ENCODE results near the gene SAMD15. TPM values are rescaled to one million over a fixed set of nuclear protein-coding genes. Genes with fewer than 3 reads are reported as not detected.
"Not testable (repeated sequence)": the region's sequence is repeated elsewhere in the genome, so short reads cannot be mapped to it uniquely, and the experiment has no call there.

The SAMD15 gene
- total RNA-seq, 4 donors from 2014 or later: 0.20 to 1.5 (median 1.4) TPM; not detected in 1

- Histone ChIP-seq H3K9me3 (no peaks in the 10 kb centered on the region), H3K27ac (no peak overlapping the region), H3K4me3 (no peak overlapping the region), H3K36me3 (no peaks in the 10 kb centered on the region), H3K4me1 (no peaks in the 10 kb centered on the region), H3K27me3 (no peaks in the 10 kb centered on the region)
- TF ChIP-seq CTCF (IDR thresholded peaks at IDR 0.05): no peak
- TF ChIP-seq POLR2AphosphoS5 (IDR thresholded peaks at IDR 0.05): no peak
- TF ChIP-seq POLR2A (IDR thresholded peaks at IDR 0.05): no peak
- no peak for TF ChIP-seq EP300 (IDR thresholded peaks at IDR 0.05)
- ATAC-seq: no peak
- WGBS, 2 donors (ENCODE audit: low coverage in 1 of 2): 34 to 80% methylated on average over 1 to 3 of the region's 3 CpGs
Observed at GRCh38 chr14:77409131-77409533, 32.0 kb downstream of the SAMD15 start.

- H3K4me1 ChIP-seq, ATAC-seq, H3K27ac ChIP-seq, H3K4me3 ChIP-seq, H3K36me3 ChIP-seq, H3K27me3 ChIP-seq: not testable (repeated sequence)
- WGBS, 2 donors (ENCODE audit: low coverage in 1 of 2): 81 to 94% methylated on average over 5 to 10 of the region's 10 CpGs
- H3K9me3 ChIP-seq: peaks cover 0 to 26% (median 0%) of the 10 kb centered on the region in 3 donors
Observed at GRCh38 chr14:77415403-77416030, 38.3 kb downstream of the SAMD15 start.

- 100% methylated on average over 1 of the region's 3 CpGs; no CpG with 5 or more reads in 1 of the 2 donors for WGBS, 2 donors (ENCODE audit: low coverage in 1 of 2)
Observed at GRCh38 chr14:77416098-77416497, 38.9 kb downstream of the SAMD15 start.

GRCh38 chr14:77416836-77417235 lies 39.7 kb downstream of the SAMD15 start:
- H3K4me3 ChIP-seq: no peak overlapping the region
- H3K27ac ChIP-seq: no peak overlapping the region
- no peaks in the 10 kb centered on the region for H3K4me1 ChIP-seq
- peaks cover 0 to 12% of the 10 kb centered on the region in 2 donors for H3K36me3 ChIP-seq
- no peaks in the 10 kb centered on the region for H3K27me3 ChIP-seq
- ATAC-seq: no peak
- peaks cover 0 to 32% (median 0%) of the 10 kb centered on the region in 3 donors for H3K9me3 ChIP-seq
- TF ChIP-seq POLR2A (IDR thresholded peaks at IDR 0.05) (no peak), EP300 (IDR thresholded peaks at IDR 0.05) (no peak), POLR2AphosphoS5 (IDR thresholded peaks at IDR 0.05) (no peak), CTCF (IDR thresholded peaks at IDR 0.05) (no peak)
- WGBS, 2 donors (ENCODE audit: low coverage in 1 of 2): 84 to 90% methylated on average over 2 to 5 of the region's 8 CpGs

More at GRCh38 chr14:77416098-77416497, 38.9 kb downstream of the SAMD15 start:
- H3K36me3 ChIP-seq, ATAC-seq, H3K4me3 ChIP-seq, H3K27me3 ChIP-seq, H3K27ac ChIP-seq, H3K4me1 ChIP-seq: not testable (repeated sequence)
- peaks cover 0 to 32% (median 0%) of the 10 kb centered on the region in 3 donors for H3K9me3 ChIP-seq

GRCh38 chr14:77421201-77421600 lies 44.0 kb downstream of the SAMD15 start:
- TF ChIP-seq POLR2A (IDR thresholded peaks at IDR 0.05): no peak
- no peak for TF ChIP-seq EP300 (IDR thresholded peaks at IDR 0.05)
- no peak for TF ChIP-seq POLR2AphosphoS5 (IDR thresholded peaks at IDR 0.05)
- TF ChIP-seq CTCF (IDR thresholded peaks at IDR 0.05): no peak

GRCh38 chr14:77423423-77423822 lies 46.2 kb downstream of the SAMD15 start, which contains the start of gene NOXRED1:
NOXRED1 (minus strand) TSS chr14:77423523; CDS start chr14:77422889, 634 bp downstream.
- TF ChIP-seq POLR2A (IDR thresholded peaks at IDR 0.05) (no peak), CTCF (IDR thresholded peaks at IDR 0.05) (no peak), EP300 (IDR thresholded peaks at IDR 0.05) (no peak), POLR2AphosphoS5 (IDR thresholded peaks at IDR 0.05) (no peak)
- no peak for ATAC-seq
- no peak within 1 kb of the TSS for H3K4me3 ChIP-seq
- H3K27me3 ChIP-seq: no peaks in the 10 kb centered on the region
- H3K27ac ChIP-seq: no peak within 1 kb of the TSS
- H3K9me3 ChIP-seq: peaks cover 0 to 26% (median 0%) of the 10 kb centered on the region in 3 donors
- peaks cover 2 to 77% of the 10 kb centered on the region in 2 donors for H3K36me3 ChIP-seq
- 89 to 100% methylated on average over 1 of the region's 1 CpG for WGBS, 2 donors (ENCODE audit: low coverage in 1 of 2)
- H3K4me1 ChIP-seq: no peaks in the 10 kb centered on the region

More at GRCh38 chr14:77421201-77421600, 44.0 kb downstream of the SAMD15 start:
- Histone ChIP-seq H3K4me3 (no peak overlapping the region), H3K4me1 (no peaks in the 10 kb centered on the region), H3K27me3 (no peaks in the 10 kb centered on the region), H3K27ac (no peak overlapping the region), H3K9me3 (peaks cover 0 to 32% (median 0%) of the 10 kb centered on the region in 3 donors), H3K36me3 (peaks cover 0 to 55% of the 10 kb centered on the region in 2 donors)
- 40 to 88% methylated on average over 1 to 2 of the region's 2 CpGs for WGBS, 2 donors (ENCODE audit: low coverage in 1 of 2)
- no peak for ATAC-seq

All from gastroesophageal sphincter (tissue), 4 donors.